ENCODE measurements around the gene NALCN.

DNA sequence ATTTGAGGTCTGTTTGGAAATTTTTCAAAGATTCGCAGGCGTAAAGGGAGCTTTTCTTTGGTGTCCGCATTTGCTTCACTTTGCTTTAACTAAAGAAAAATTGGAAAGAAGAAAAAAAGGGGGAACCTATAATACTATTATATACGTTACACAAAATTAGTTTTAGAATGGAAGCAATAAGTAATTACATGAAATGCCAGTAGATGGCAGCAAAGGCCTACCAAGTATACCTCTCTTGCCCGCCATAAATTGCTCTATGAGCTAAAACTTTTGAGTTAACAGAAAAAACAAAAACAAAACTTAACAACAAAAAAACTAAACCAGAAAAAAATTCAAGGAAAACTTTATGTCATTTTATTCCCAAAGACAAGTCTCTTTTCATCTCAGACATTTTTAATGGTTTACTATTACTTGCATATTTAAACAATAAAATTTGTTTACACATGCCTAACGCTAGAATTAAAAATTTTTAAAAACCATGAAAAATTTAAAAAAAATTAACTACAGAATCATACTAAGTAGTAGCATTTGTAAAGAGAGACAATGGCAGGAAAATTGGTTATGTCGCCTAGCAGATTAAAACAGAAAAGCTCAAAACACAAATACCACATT lies 271.4 kb downstream of the NALCN start:
- TF ChIP-seq CTCF (IDR thresholded peaks at IDR 0.05) (peak; percentile 38 to 83 (median 77)), POLR2A (IDR thresholded peaks at IDR 0.05) (no peak)

Data from body of pancreas (tissue), 4 donors.